SK-N-SH (cell line): Measurements from ENCODE around the gene APBB3.

Source experiments
- ELF1 ChIP-seq: IDR thresholded peaks from 2 replicates; pipeline ENCODE4 v1.4.0; 2012
- EZH2phosphoT487 ChIP-seq: fragments of 200-600 bp; sonication (generic); IDR thresholded peaks from 2 replicates; pipeline ENCODE4 v1.6.1; 2017; ENCODE audit warnings: low read depth, mixed run types, mild to moderate bottlenecking, antibody characterized with exemption, moderate library complexity, borderline replicate concordance
- GATA2 ChIP-seq: sonication (generic); formaldehyde crosslinking; IDR thresholded peaks from 2 replicates; pipeline ENCODE4 v1.5.0; 2020; ENCODE audit warnings: mild to moderate bottlenecking, missing genetic modification reagents
- MEF2A ChIP-seq: IDR thresholded peaks from 2 replicates; pipeline ENCODE4 v1.4.0; 2012; ENCODE audit warnings: low read depth, borderline replicate concordance
- PBX3 ChIP-seq: IDR thresholded peaks from 2 replicates; pipeline ENCODE4; 2012
- POLR2AphosphoS5 ChIP-seq: IDR thresholded peaks from 2 replicates; pipeline ENCODE4 v1.6.1; 2012; ENCODE audit warnings: low read depth, low read length
- RAD21 ChIP-seq: IDR thresholded peaks from 2 replicates; pipeline ENCODE4 v1.6.1; 2012; ENCODE audit warnings: mild to moderate bottlenecking, low read length
- RCOR1 ChIP-seq: fragments of 150-350 bp; IDR thresholded peaks from 2 replicates; pipeline ENCODE4 v1.6.1; 2017; ENCODE audit warnings: antibody characterized with exemption, low read length
- TEAD4 ChIP-seq: IDR thresholded peaks from 2 replicates; pipeline ENCODE4 v1.4.0; 2012; ENCODE audit warnings: mild to moderate bottlenecking, borderline replicate concordance; ENCODE audit not compliant: insufficient read depth
- YY1 ChIP-seq: IDR thresholded peaks from 2 replicates; pipeline ENCODE4 v1.4.0; 2012; ENCODE audit warnings: low read depth, mild to moderate bottlenecking
- TF ChIP-seq, protein P1 (sequence below): fragments of 200-600 bp; sonication (generic); IDR thresholded peaks from 2 replicates; pipeline ENCODE4 v1.6.1; 2017; ENCODE audit warnings: antibody characterized with exemption, mild to moderate bottlenecking, moderate library complexity
- TF ChIP-seq, protein P2 (sequence below): IDR thresholded peaks from 2 replicates; pipeline ENCODE4 v1.6.1; 2012; ENCODE audit warnings: mild to moderate bottlenecking, low read depth, low read length, moderate library complexity

- TF ChIP-seq, protein P1, sequence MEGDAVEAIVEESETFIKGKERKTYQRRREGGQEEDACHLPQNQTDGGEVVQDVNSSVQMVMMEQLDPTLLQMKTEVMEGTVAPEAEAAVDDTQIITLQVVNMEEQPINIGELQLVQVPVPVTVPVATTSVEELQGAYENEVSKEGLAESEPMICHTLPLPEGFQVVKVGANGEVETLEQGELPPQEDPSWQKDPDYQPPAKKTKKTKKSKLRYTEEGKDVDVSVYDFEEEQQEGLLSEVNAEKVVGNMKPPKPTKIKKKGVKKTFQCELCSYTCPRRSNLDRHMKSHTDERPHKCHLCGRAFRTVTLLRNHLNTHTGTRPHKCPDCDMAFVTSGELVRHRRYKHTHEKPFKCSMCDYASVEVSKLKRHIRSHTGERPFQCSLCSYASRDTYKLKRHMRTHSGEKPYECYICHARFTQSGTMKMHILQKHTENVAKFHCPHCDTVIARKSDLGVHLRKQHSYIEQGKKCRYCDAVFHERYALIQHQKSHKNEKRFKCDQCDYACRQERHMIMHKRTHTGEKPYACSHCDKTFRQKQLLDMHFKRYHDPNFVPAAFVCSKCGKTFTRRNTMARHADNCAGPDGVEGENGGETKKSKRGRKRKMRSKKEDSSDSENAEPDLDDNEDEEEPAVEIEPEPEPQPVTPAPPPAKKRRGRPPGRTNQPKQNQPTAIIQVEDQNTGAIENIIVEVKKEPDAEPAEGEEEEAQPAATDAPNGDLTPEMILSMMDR, result no peak
- TF ChIP-seq, protein P2, sequence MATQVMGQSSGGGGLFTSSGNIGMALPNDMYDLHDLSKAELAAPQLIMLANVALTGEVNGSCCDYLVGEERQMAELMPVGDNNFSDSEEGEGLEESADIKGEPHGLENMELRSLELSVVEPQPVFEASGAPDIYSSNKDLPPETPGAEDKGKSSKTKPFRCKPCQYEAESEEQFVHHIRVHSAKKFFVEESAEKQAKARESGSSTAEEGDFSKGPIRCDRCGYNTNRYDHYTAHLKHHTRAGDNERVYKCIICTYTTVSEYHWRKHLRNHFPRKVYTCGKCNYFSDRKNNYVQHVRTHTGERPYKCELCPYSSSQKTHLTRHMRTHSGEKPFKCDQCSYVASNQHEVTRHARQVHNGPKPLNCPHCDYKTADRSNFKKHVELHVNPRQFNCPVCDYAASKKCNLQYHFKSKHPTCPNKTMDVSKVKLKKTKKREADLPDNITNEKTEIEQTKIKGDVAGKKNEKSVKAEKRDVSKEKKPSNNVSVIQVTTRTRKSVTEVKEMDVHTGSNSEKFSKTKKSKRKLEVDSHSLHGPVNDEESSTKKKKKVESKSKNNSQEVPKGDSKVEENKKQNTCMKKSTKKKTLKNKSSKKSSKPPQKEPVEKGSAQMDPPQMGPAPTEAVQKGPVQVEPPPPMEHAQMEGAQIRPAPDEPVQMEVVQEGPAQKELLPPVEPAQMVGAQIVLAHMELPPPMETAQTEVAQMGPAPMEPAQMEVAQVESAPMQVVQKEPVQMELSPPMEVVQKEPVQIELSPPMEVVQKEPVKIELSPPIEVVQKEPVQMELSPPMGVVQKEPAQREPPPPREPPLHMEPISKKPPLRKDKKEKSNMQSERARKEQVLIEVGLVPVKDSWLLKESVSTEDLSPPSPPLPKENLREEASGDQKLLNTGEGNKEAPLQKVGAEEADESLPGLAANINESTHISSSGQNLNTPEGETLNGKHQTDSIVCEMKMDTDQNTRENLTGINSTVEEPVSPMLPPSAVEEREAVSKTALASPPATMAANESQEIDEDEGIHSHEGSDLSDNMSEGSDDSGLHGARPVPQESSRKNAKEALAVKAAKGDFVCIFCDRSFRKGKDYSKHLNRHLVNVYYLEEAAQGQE, result no peak
- TF ChIP-seq POLR2AphosphoS5, result no peak
- TF ChIP-seq YY1, result no peak
- no peak for TF ChIP-seq TEAD4
- TF ChIP-seq RAD21, result no peak
- TF ChIP-seq RCOR1, result no peak
- TF ChIP-seq MEF2A, result no peak
- TF ChIP-seq GATA2, result no peak
- TF ChIP-seq ELF1, result no peak
- no peak for TF ChIP-seq EZH2phosphoT487
- no peak for TF ChIP-seq PBX3
These were observed 31.3 kb upstream of the APBB3 start for GRCh38 chr5:140595538-140596300.
